Upper lobe of left lung (tissue), 6 donors: ENCODE results near the gene RBPMS2. TPM values are rescaled to one million over a fixed set of nuclear protein-coding genes. Genes with fewer than 3 reads are reported as not detected.

Experiments
- ATAC-seq, 2 donors: fragments of 200-7000 bp; cut with Tn5 transposase; one replicate each; pipeline ENCODE4 v1.9.1; 2022; ENCODE audit warnings: mild to moderate bottlenecking in 2 of 2, moderate library complexity in 2 of 2; ENCODE audit not compliant: low FRiP score in 2 of 2
- DNase-seq, 2 donors: peaks; one replicate each; pipeline ENCODE4 v3.0.0-alpha.2; 2019 to 2020
- H3K27ac ChIP-seq, 4 donors: fragments of 200-600 bp; sonication (generic); one replicate each; pipeline ENCODE4 v1.5.1; 2016 to 2019
- H3K27me3 ChIP-seq, 4 donors: fragments of 200-600 bp; sonication (generic); one replicate each; pipeline ENCODE4 v1.5.1; 2017 to 2019
- H3K36me3 ChIP-seq, 4 donors: fragments of 200-600 bp; sonication (generic); one replicate each; pipeline ENCODE4 v1.5.1; 2016 to 2019
- H3K4me1 ChIP-seq, 4 donors: fragments of 200-600 bp; sonication (generic); one replicate each; pipeline ENCODE4 v1.5.1; 2018 to 2019
- H3K4me3 ChIP-seq, 4 donors: fragments of 200-600 bp; sonication (generic); one replicate each; pipeline ENCODE4 v1.5.1; 2017 to 2019; ENCODE audit warnings: mild to moderate bottlenecking in 2 of 4, moderate library complexity in 1 of 4
- H3K9me3 ChIP-seq, 4 donors: fragments of 200-600 bp; sonication (generic); one replicate each; pipeline ENCODE4 v1.5.1; 2018 to 2019
- CTCF ChIP-seq, 6 experiments: fragments of 450-650 bp in 4 of 6; fragments of 200-600 bp in 2 of 6; sonication (generic) in 2 of 6; IDR thresholded peaks; one replicate each; pipeline ENCODE4 v1.5.1; 2016 to 2019; ENCODE audit warnings: antibody characterized with exemption in 6 of 6
- EP300 ChIP-seq, 4 donors: sonication (generic); formaldehyde crosslinking; IDR thresholded peaks; one replicate each; pipeline ENCODE4 v1.5.1; 2017; ENCODE audit warnings: antibody characterized with exemption in 4 of 4, control low read depth in 2 of 4
- POLR2A ChIP-seq, 4 donors: fragments of 450-650 bp; IDR thresholded peaks; one replicate each; pipeline ENCODE4 v1.5.1; 2016 to 2017; ENCODE audit warnings: antibody characterized with exemption in 4 of 4, mild to moderate bottlenecking in 2 of 4
- POLR2AphosphoS5 ChIP-seq, 2 donors: sonication (generic); formaldehyde crosslinking; IDR thresholded peaks; one replicate each; pipeline ENCODE4 v1.5.1; 2017; ENCODE audit warnings: antibody characterized with exemption in 2 of 2
- WGBS, 2 donors: methylation state at CpG; one replicate each; pipeline ENCODE4 v1.1.5; 2017 to 2018; 5-methylcytosine and 5-hydroxymethylcytosine counted together
- total RNA-seq, 6 donors: library from RNA; depleted of rRNA in 4 of 6; stranded (reverse); fragments of >200 nt in 4 of 6; gene quantifications; one replicate each; pipeline versions ENCODE4 v1.1.0 to v1.2.1, GENCODE V29; 2016 to 2021
- donor health status: DM: no; HTN: no; CAD: no; lungs with moderate emphysema.
- donor health status: DM: no; HTN: yes; CAD: no; lungs with severe emphysema.

Gene RBPMS2
- total RNA-seq, 6 donors from 2014 or later = 1.2 to 3.6 (median 2.0) TPM

GRCh38 chr15:64695561-64695992 is 79.8 kb downstream of the RBPMS2 start:
- Histone ChIP-seq H3K36me3 (peaks cover under 1 to 17% (median 13%) of the 10 kb centered on the region in 4 donors), H3K27me3 (no peaks in the 10 kb centered on the region), H3K4me3 (no peak overlapping the region), H3K9me3 (no peaks in the 10 kb centered on the region), H3K27ac (peak overlapping the region; percentile 8 to 83 (median 60)), H3K4me1 (peaks cover 61 to 92% (median 80%) of the 10 kb centered on the region in 4 donors)
- TF ChIP-seq CTCF (IDR thresholded peaks at IDR 0.05) (no peak), EP300 (IDR thresholded peaks at IDR 0.05) (no peak), POLR2AphosphoS5 (IDR thresholded peaks at IDR 0.05) (no peak), POLR2A (IDR thresholded peaks at IDR 0.05) (no peak)
- ATAC-seq (peak in 1 of 2 donors; percentile 63), DNase-seq (peak in 1 of 2 donors; percentile 31)
- 53 to 65% methylated on average over 6 of the region's 6 CpGs for WGBS, 2 donors

- DNase-seq (no peak), ATAC-seq (no peak)
- 80 to 81% methylated on average over 2 of the region's 2 CpGs for WGBS, 2 donors
- Histone ChIP-seq H3K36me3 (peaks cover 8 to 25% (median 19%) of the 10 kb centered on the region in 4 donors), H3K27me3 (no peaks in the 10 kb centered on the region), H3K4me3 (no peak overlapping the region), H3K4me1 (peaks cover 54 to 84% (median 72%) of the 10 kb centered on the region in 4 donors), H3K27ac (peak overlapping the region; percentile 8 to 83 (median 60)), H3K9me3 (no peaks in the 10 kb centered on the region)
- TF ChIP-seq POLR2A (IDR thresholded peaks at IDR 0.05) (no peak), CTCF (IDR thresholded peaks at IDR 0.05) (no peak), EP300 (IDR thresholded peaks at IDR 0.05) (no peak), POLR2AphosphoS5 (IDR thresholded peaks at IDR 0.05) (no peak)
Observed at GRCh38 chr15:64694816-64695215, 80.6 kb downstream of the RBPMS2 start.

- Histone ChIP-seq H3K9me3 (no peaks in the 10 kb centered on the region), H3K4me3 (no peak overlapping the region), H3K36me3 (peaks cover 9 to 42% (median 33%) of the 10 kb centered on the region in 4 donors), H3K27ac (peak overlapping the region; percentile 51 to 83 (median 64)), H3K27me3 (no peaks in the 10 kb centered on the region), H3K4me1 (peaks cover 37 to 67% (median 55%) of the 10 kb centered on the region in 4 donors)
- TF ChIP-seq EP300 (IDR thresholded peaks at IDR 0.05) = peak in 1 of 4 donors; percentile 46
- no peak for TF ChIP-seq POLR2A (IDR thresholded peaks at IDR 0.05)
- TF ChIP-seq CTCF (IDR thresholded peaks at IDR 0.05) = no peak
- TF ChIP-seq POLR2AphosphoS5 (IDR thresholded peaks at IDR 0.05) = peak in 1 of 2 donors; percentile 24
- DNase-seq = peak in 1 of 2 donors; percentile 53
- WGBS, 2 donors = 37 to 40% methylated on average over 5 of the region's 5 CpGs
- ATAC-seq = peak; percentile 76 to 79
Observed at GRCh38 chr15:64693134-64693533, 82.3 kb downstream of the RBPMS2 start.

- TF ChIP-seq CTCF (IDR thresholded peaks at IDR 0.05) = no peak
- no peak for TF ChIP-seq POLR2AphosphoS5 (IDR thresholded peaks at IDR 0.05)
- no peak for TF ChIP-seq EP300 (IDR thresholded peaks at IDR 0.05)
- no peak for TF ChIP-seq POLR2A (IDR thresholded peaks at IDR 0.05)
- Histone ChIP-seq H3K4me1 (peaks cover 32 to 56% (median 45%) of the 10 kb centered on the region in 4 donors), H3K27ac (peak overlapping the region; percentile 51 to 83 (median 64)), H3K36me3 (peaks cover 12 to 53% (median 41%) of the 10 kb centered on the region in 4 donors), H3K9me3 (no peaks in the 10 kb centered on the region), H3K27me3 (no peaks in the 10 kb centered on the region), H3K4me3 (no peak overlapping the region)
- 75 to 81% methylated on average over 6 to 9 of the region's 9 CpGs for WGBS, 2 donors
- ATAC-seq (peak; percentile 73 to 80), DNase-seq (peak in 1 of 2 donors; percentile 63)
Observed at GRCh38 chr15:64691896-64692565, 83.4 kb downstream of the RBPMS2 start.
